ENCODE data around the gene KIAA0319L. TPM values are rescaled to one million over a fixed set of nuclear protein-coding genes. Genes with fewer than 3 reads are reported as not detected.
"Not testable (repeated sequence)": the region's sequence is repeated elsewhere in the genome, so short reads cannot be mapped to it uniquely, and the experiment has no call there.

Gene KIAA0319L
- total and polyA plus RNA-seq, 8 donors, result 13.1 to 146 (median 39.1) TPM

DNA sequence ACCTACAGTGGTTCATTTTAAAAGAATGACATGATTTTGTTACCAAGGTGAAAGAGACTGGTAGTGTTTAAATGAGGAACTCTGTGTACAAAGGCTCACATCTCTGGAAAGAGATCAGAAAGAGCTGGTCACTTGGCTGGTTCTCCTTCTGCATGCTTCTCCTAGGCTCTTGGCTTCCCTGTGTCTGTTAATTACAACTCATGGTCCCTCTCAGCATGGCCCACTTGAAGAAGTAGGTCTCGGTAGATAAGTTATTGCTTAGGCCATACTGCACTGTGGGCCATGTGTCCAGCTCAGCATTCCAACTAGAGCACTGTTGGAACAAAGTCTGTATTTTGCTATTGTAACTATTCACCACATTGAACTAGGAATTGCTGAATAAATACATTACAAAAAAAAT lies 91.1 kb downstream of the KIAA0319L start:
- intact Hi-C loops (cut with DNase I; ENCODE audit: low total_unique reads), result no loop called here
- WGBS, 5 donors, result 83 to 100% (median 100%) methylated on average over 1 of the region's 1 CpG
- H3K4me1 ChIP-seq, result no peaks in the 10 kb centered on the region
- TF ChIP-seq POLR2AphosphoS5 (IDR thresholded peaks at IDR 0.05), result no peak
- no peak for TF ChIP-seq POLR2A (IDR thresholded peaks at IDR 0.05)
- TF ChIP-seq EP300 (IDR thresholded peaks at IDR 0.05), result no peak
- TF ChIP-seq CTCF (IDR thresholded peaks at IDR 0.05), result no peak
- no peak overlapping the region for H3K4me3 ChIP-seq
- H3K27ac ChIP-seq, result no peak overlapping the region
- H3K27me3 ChIP-seq, result no peaks in the 10 kb centered on the region
- peaks cover 0 to 9% (median 0%) of the 10 kb centered on the region in 4 donors for H3K9me3 ChIP-seq
- DNase-seq, result no peak
- H3K36me3 ChIP-seq, result peaks cover 35 to 91% (median 83%) of the 10 kb centered on the region in 4 donors

GRCh38 chr1:35463749-35464148 lies 93.5 kb downstream of the KIAA0319L start:
- WGBS, 5 donors, result 92 to 96% (median 92%) methylated on average over 2 of the region's 2 CpGs
- H3K4me1 ChIP-seq; H3K27ac ChIP-seq; H3K4me3 ChIP-seq; H3K27me3 ChIP-seq; intact Hi-C loops (cut with DNase I; ENCODE audit: low total_unique reads); DNase-seq; H3K9me3 ChIP-seq: not testable (repeated sequence)
- peaks cover 32 to 91% (median 74%) of the 10 kb centered on the region in 4 donors for H3K36me3 ChIP-seq

- WGBS, 5 donors, result 83 to 96% (median 92%) methylated on average over 1 to 2 of the region's 2 CpGs
- H3K4me1 ChIP-seq, result no peaks in the 10 kb centered on the region
- DNase-seq, result no peak
- H3K27ac ChIP-seq, result no peak overlapping the region
- peaks cover 0 to 9% (median 0%) of the 10 kb centered on the region in 4 donors for H3K9me3 ChIP-seq
- intact Hi-C loops (cut with DNase I; ENCODE audit: low total_unique reads), result no loop called here
- no peak for TF ChIP-seq EP300 (IDR thresholded peaks at IDR 0.05)
- TF ChIP-seq CTCF (IDR thresholded peaks at IDR 0.05), result no peak
- no peak for TF ChIP-seq POLR2AphosphoS5 (IDR thresholded peaks at IDR 0.05)
- no peak for TF ChIP-seq POLR2A (IDR thresholded peaks at IDR 0.05)
- H3K27me3 ChIP-seq, result no peaks in the 10 kb centered on the region
- peaks cover 35 to 89% (median 76%) of the 10 kb centered on the region in 4 donors for H3K36me3 ChIP-seq
- H3K4me3 ChIP-seq, result no peak overlapping the region
Observed at GRCh38 chr1:35463232-35463631, 94.0 kb downstream of the KIAA0319L start.

DNA sequence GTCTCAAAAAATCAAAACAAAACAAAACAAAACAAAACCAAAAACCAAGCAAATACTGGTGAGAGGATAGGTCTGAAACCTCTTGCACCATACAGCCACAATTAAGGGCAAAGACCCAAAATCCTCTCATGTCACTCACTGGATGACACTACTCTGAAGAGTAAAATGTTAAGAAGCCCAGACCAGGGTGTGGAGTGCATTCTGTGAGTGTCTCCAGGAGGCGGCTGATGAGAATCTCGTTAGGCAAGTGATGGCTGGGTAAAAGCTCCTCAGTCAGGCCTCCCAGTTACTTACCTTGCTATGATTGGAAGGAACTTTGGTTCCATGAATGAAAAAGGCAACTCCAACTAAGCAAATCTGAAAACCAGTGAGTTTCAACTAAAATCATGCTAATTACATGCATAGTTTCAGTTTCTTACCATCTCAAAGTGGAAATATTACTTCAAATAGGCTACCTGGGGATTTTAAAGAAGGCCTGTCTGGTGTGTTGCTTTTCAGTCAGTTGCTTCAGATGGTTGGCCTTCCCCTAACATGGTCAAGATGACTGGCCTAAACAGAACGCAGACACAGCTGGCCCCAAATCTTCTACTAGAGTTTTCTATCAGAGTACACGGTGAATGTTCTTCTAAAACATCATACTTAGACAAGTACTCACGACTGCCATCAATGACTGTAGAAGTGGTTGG lies 95.1 kb downstream of the KIAA0319L start:
- Histone ChIP-seq H3K4me1 (no peaks in the 10 kb centered on the region), H3K27ac (no peak overlapping the region), H3K9me3 (peaks cover 0 to 9% (median 0%) of the 10 kb centered on the region in 4 donors), H3K4me3 (no peak overlapping the region), H3K36me3 (peaks cover 35 to 98% (median 87%) of the 10 kb centered on the region in 4 donors), H3K27me3 (no peaks in the 10 kb centered on the region)
- no peak for DNase-seq
- TF ChIP-seq POLR2AphosphoS5 (IDR thresholded peaks at IDR 0.05) (no peak), POLR2A (IDR thresholded peaks at IDR 0.05) (no peak), EP300 (IDR thresholded peaks at IDR 0.05) (no peak), CTCF (IDR thresholded peaks at IDR 0.05) (no peak)
- WGBS, 5 donors, result 89 to 94% (median 91%) methylated on average over 5 of the region's 5 CpGs
- intact Hi-C loops (cut with DNase I; ENCODE audit: low total_unique reads), result no loop called here

DNA sequence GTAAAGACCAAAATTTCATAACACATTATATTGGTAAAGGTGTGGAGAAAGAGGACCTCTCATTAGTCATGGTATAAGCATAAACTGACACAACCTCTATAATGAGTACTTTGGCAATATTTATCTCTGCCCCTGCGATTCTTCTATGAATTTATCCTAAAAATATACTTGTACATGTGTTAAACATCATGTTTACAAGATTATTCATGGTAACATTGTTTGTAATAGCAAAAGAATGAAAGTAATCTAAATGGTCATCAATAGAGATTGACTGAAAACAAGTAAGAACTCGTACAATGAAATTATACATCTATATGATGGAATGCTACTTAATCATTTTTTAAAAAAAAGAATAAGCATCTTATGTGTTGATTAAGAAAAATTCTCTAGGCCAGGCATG lies 96.4 kb downstream of the KIAA0319L start:
- intact Hi-C loops (cut with DNase I; ENCODE audit: low total_unique reads), result no loop called here
- Histone ChIP-seq H3K36me3 (peaks cover 31 to 97% (median 86%) of the 10 kb centered on the region in 4 donors), H3K4me1 (no peaks in the 10 kb centered on the region), H3K4me3 (no peak overlapping the region), H3K27ac (no peak overlapping the region), H3K9me3 (peaks cover 0 to 9% (median 0%) of the 10 kb centered on the region in 4 donors), H3K27me3 (no peaks in the 10 kb centered on the region)
- 90 to 92% (median 92%) methylated on average over 2 of the region's 2 CpGs for WGBS, 5 donors
- no peak for DNase-seq
- TF ChIP-seq POLR2A (IDR thresholded peaks at IDR 0.05) (no peak), EP300 (IDR thresholded peaks at IDR 0.05) (no peak)

Measured in stomach (tissue), 9 donors.